Measurements from ENCODE around the gene PANK1.
"Not testable (repeated sequence)": the region's sequence is repeated elsewhere in the genome, so short reads cannot be mapped to it uniquely, and the experiment has no call there.

The PANK1 gene

DNA sequence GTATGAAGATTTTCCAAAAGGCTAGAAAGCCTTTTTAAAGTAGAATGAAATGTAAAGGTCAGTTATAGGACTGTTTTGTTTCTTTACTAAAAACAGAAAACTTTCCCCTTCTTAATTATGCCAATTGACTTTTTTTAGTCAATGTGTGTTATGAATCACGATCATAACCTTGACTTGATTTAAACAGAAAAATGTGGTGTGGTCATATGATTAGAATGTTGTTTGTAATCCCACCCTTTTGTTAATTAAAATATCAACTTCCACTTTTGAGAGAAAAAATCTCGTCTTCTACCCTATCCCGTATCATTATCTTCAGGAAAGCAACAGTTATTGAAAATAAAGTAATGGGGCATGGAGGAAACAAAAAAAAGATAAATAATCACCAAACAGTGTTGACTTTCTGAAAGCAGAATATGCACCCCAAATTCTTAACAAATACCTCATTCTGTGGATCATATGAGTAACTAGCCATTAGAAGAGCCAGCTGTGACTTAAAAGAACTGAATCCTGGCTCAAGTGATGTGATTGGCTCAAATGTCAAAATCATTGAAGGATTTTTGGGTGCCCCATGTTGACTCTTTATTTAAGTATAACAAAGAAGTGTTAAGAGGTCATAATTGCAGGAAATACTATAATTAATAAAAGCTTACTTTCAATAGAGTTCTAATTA, 77.3 kb downstream of the PANK1 start:
- DNase-seq: no peak

DNA sequence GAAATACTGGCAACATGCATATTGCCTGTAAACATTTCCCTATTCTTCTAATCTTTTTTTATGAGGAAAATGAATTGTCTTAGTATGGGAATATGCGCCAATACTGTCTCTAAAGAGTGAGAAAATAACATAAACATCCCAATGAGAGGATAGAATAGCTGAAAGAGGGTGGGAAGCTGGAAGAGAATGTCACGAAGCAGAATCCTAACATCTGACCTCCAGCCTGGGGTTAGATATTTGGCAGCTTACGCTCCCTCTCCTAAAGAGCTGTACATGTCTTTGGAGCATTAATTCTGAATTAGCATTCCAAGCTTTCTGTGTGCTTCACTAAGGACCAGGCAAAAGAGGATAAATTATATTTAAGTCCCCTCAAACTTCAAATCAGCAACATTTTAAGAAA, 78.0 kb downstream of the PANK1 start:
- no peak for DNase-seq

DNA sequence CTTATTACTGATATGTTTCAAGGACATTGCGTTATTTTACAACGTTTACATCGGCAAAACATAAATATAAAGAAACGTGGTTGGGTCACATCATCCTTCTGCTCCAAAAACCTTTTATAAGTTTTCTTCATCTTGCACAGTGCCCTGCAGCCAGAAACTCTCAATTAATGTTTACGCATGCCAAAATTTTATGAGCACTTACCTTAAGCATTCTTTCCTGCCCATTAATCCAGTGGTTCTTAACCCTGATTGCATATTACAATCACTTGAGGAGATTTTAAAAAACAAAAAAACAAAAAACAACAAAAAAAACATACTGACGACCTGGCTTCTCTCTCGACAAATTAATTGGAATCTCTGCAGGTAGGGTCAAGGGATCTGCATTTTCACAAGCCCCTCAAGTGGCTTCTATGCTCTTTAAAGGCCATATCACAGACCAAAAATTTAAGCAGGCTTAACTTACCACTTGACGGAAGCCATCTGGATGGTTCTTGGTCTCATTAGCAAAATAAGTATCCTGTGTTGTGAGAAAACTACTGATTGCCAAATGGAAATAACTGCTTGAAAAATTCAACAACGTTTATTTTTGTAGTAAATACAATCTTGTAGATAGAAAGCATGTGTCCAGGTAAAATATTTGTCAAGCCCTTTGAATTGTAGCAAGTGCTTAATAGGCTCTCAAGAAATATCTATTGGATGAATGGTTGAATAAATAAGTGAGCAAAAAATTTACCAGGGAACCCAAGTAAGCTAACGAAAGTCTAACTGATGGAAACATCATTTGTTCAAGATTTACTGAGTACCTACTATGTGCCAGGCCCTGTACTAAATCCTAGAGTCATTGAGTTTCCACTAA, 78.7 kb downstream of the PANK1 start:
- DNase-seq: no peak

GRCh38 chr10:89565180-89565579, 79.9 kb downstream of the PANK1 start:
- no peak for DNase-seq

GRCh38 chr10:89563861-89564478, 81.1 kb downstream of the PANK1 start:
- DNase-seq: peak; percentile 16

GRCh38 chr10:89563311-89563710, 81.7 kb downstream of the PANK1 start:
- DNase-seq: no peak

GRCh38 chr10:89556600-89556999, 88.4 kb downstream of the PANK1 start:
- no peak for DNase-seq

- no peak for DNase-seq
Observed at GRCh38 chr10:89555688-89556445, 89.2 kb downstream of the PANK1 start.

- DNase-seq: no peak
Observed at GRCh38 chr10:89554433-89554832, 90.6 kb downstream of the PANK1 start.

DNA sequence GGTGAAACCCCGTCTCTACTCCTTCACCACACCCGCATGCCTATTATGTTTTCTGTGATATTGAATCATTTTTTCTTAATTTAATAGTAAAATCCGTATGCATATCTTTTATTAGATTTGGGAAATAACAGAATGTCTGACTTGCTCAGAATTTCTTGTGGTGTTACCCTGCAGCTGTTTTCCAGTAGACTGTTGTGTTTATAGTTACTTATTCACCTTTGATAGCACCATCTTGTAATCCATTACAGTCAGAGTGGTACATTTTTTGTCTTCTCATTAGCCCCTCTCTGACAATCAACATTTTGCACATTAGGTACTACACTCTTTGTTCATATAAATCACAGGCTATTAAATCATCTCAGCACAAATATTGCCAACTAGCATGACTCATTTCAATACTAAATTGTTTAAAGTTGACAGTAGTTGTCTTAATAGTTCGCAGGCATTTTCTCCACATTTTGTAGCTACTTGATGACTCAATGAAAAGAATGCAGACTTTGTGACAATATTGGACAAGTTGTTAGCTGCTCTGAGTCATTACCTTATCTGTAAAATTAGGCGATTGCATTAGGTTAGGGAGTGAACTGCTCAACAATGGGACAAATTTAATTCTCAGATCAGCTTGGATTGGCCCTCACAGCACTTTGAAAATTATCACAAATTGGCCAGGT, 91.8 kb downstream of the PANK1 start:
- no peak for DNase-seq

- no peak for DNase-seq
Observed at GRCh38 chr10:89552213-89552612, 92.8 kb downstream of the PANK1 start.

DNA sequence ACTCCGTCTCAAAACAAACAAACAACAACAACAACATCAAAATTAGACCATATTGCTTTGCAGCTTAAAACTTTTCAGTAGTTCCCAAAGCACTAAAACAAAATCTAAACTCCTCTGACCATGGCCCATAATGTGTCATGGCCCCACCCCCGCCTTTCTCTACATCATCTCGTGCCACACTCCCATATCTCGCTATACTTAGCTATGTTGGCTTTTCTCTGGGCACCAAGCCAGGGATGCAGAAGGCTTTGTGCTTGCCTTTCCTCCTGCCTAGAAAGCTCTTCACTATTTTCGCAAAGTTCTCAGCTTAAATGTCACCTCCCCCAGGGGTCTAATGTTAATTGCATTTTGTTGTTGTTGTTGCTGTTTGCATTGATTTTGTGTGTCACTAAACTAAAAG, 94.5 kb downstream of the PANK1 start:
- DNase-seq: no peak

DNA sequence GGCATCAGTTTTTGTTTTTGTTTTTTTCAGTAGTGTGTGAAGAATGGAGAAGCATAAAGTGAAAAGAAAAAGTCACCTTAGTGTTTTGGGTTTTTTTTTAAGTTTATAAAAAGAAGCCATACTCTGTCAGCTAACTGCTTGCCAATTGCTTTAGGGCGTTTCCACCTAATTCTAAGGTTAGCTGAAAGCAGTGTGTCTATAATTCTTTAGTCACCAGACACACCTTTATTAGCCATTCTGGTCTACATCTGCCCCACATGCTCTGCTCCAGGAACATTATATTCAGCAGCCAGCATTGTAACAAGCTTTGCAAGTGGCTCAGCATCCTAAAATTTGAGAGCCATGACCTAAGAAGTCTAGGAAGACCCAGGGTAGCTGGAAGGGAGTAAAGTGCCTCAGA, 95.5 kb downstream of the PANK1 start:
- no peak for DNase-seq

GRCh38 chr10:89548673-89549072, 96.4 kb downstream of the PANK1 start:
- DNase-seq: no peak

- no peak for DNase-seq
Observed at GRCh38 chr10:89547853-89548513, 97.1 kb downstream of the PANK1 start.

DNA sequence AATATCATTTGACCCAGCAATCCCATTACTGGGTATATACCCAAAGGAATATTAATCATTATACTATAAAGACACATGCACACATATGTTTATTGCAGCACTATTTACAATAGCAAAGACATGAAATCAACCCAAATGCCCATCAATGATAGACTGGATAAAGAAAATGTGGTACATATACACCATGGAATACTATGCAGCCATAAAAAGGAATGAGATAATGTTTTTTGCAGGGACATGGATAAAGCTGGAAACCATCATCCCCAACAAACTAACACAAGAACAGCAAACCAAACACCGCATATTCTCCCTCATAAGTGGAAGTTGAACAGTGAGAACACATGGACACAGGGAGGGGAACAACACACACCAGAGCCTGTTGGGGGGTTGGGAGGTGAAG, 98.4 kb downstream of the PANK1 start:
- DNase-seq: not testable (repeated sequence)

DNA sequence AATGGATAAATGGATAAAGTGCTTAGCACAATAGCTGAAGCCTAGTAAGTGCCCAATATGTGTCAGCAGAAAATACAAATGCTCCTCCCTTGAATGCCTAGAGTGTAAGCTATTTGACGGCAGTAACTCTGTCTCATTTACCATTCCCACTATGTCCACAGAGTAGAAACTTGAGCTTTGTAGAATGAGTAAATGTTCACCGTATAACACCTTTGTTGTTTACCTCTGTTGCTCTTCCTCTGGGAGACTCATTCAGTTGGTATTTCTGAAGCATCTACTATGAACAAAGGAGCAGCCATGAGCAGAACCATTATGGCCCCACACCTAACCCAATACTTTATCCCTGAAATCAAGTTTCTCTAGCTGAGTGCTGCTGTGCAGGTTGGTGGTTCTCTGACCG, 101.2 kb downstream of the PANK1 start:
- no peak for DNase-seq

DNA sequence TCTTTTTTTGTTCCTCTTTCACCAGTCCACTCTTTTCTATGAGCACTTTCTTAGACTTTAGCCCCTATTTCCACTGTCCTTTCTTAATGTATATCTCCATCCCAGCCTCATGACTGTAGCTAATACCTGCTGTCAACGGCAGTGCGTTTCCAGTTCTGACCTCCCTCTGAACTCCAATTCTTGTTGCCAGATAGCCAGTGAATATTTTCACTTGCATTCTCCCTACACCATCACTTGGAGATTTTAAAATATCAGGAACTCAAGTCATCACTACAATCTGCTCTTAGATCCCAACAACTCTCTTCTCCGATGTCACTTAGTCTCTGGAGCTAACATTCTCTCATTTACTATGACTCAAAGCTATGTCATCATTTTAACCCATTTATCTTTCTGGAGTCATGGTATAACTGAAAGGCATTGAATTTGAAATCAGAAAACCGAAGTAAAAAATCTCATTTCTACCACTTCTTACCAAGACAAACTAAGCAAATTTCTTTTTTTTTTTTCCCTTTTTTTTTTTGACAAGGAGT, 104.6 kb downstream of the PANK1 start:
- DNase-seq: no peak

DNA sequence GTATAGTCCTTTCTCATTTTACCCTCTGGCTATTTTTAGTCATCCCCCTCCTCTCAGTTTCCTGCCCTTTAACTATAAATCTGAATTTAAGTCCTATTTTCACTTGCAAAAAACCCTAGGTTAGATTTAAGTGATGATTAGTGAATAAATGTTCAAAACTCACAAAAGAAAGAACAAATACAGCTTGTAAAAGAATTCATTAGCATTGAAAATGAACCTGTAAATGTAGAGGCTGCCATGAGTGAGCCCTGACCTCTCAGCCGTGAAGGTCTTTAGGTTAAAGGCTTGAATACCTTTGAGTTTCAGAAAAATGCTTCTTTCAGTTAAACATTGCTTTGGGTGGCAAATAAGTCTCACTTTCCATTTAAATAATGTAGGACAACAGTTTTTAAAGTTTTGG, 107.7 kb downstream of the PANK1 start:
- DNase-seq: no peak

GRCh38 chr10:89536013-89536354, 109.1 kb downstream of the PANK1 start:
- no peak for DNase-seq
